ENCODE data around the gene CARD10. TPM values are rescaled to one million over a fixed set of nuclear protein-coding genes. Genes with fewer than 3 reads are reported as not detected.
A peak's percentile ranks its signal among the peaks of the same experiment; 100 is the strongest.

CARD10 gene
- total RNA-seq, 1 experiment from 2014 or later, result 63.9 TPM

DNA sequence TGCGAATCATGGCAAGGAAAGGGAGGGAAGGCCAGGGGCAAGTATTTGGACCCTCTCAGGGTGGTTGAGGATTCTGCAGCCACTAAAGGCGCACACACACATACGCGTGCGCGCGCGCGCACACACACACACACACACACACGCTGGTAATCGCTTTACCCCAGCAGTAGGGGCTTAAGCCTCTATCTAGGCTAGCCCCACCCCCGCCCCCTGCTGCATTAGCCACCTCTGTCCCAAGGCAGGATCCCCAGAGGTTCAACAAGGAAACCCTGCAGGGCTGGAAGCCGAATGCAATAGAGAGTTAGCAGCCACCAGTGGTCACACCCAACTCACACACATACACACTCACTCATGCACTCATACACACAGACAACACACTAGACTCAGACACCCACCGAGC is 63.3 kb downstream of the CARD10 start:
- Histone ChIP-seq H3K27ac (peak overlapping the region; percentile 83), H3K79me2 (ENCODE audit: low read depth) (no peaks in the 10 kb centered on the region), H4K20me1 (ENCODE audit: insufficient read depth) (no peaks in the 10 kb centered on the region), H3K9me3 (ENCODE audit: insufficient read depth, low read depth) (no peaks in the 10 kb centered on the region), H3K4me1 (replicated peaks; ENCODE audit: insufficient read depth) (peaks cover 27% of the 10 kb centered on the region), H3F3A (ENCODE audit: insufficient read depth, low read depth) (peaks cover 20% of the 10 kb centered on the region), H3K4me3 (no peak overlapping the region), H2AFZ (no peak overlapping the region), H3K9me2 (ENCODE audit: insufficient read depth) (no peaks in the 10 kb centered on the region), H3K27me3 (ENCODE audit: insufficient read depth, low read depth) (no peaks in the 10 kb centered on the region), H3K36me3 (ENCODE audit: low read depth) (no peaks in the 10 kb centered on the region), H3K4me2 (peak overlapping the region; percentile 68)
- ChIA-PET CTCF (interaction anchor here (0.6 to 3.5 kb wide), 4 partner anchors 138 to 721 kb away, joined by 3 to 33 read pairs (median 4); no protein-coding TSS in a partner anchor), POLR2A (ENCODE audit: unreplicated experiment) (interaction anchor here (0.6 to 0.9 kb wide), 4 partner anchors 90 to 1844 kb away, joined by 3 to 8 read pairs (median 4); no protein-coding TSS in a partner anchor)
- DNase-seq, result no peak
- intact Hi-C loops (cut with micrococcal nuclease; ENCODE audit: unreplicated experiment), result loop anchor here (1.0 to 10.0 kb wide), 7 partner anchors 24 to 674 kb away; no protein-coding TSS in a partner anchor
- BruUV-seq (replicated peaks), result no TSS peak
- no peak for TF ChIP-seq EZH2 (IDR thresholded peaks at IDR 0.05; ENCODE audit: low read depth)
- TF ChIP-seq, protein P1, sequence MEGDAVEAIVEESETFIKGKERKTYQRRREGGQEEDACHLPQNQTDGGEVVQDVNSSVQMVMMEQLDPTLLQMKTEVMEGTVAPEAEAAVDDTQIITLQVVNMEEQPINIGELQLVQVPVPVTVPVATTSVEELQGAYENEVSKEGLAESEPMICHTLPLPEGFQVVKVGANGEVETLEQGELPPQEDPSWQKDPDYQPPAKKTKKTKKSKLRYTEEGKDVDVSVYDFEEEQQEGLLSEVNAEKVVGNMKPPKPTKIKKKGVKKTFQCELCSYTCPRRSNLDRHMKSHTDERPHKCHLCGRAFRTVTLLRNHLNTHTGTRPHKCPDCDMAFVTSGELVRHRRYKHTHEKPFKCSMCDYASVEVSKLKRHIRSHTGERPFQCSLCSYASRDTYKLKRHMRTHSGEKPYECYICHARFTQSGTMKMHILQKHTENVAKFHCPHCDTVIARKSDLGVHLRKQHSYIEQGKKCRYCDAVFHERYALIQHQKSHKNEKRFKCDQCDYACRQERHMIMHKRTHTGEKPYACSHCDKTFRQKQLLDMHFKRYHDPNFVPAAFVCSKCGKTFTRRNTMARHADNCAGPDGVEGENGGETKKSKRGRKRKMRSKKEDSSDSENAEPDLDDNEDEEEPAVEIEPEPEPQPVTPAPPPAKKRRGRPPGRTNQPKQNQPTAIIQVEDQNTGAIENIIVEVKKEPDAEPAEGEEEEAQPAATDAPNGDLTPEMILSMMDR (conservative IDR thresholded peaks at IDR 0.05), result no peak

DNA sequence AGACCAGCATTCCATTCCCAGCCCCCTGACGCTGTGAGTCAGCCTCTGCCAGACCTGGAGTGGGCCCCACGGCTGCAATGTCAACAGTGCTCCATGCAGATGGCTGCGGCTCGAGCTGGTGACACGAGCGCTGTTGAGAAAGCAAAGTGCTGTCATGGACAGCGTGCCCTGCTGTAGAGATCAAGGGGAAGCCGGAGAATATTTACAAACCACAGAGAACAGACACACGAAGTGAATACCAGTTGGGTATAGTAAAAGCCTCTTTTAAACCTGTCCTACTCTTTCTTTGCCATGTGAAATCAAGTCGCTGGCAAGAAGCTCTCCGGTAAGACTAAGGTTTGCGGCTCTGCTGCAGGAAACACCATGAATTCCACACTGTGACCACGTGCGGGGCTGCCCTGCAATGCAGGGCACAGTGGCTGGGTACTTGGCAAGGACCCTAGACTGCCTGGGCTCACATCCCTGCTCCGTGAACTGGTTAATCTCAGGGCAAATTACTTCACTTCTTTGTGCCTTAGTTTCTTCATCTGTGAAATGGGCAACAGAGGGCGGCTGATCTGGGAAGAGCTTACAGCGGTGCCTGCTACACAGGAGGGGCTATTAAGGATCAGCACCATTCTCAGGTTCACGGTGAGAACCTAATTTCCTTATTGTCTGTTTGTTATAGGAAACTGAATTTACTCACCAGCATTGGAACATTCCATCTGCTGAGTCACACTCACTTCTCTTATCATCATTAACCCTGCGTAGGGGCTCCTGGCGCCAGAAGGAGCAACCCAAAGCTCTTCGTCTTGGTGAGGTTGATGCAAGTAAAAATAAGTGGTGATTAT is 64.1 kb downstream of the CARD10 start:
- Histone ChIP-seq H3K4me3 (peak overlapping the region; percentile 15; the same call in 1 of the 2 replicates), H3K4me2 (peak overlapping the region; percentile 68), H3K27ac (peak overlapping the region; percentile 83), H3K27me3 (ENCODE audit: insufficient read depth, low read depth) (no peaks in the 10 kb centered on the region), H2AFZ (peak overlapping the region; percentile 3; the same call in 1 of the 2 replicates), H3F3A (ENCODE audit: insufficient read depth, low read depth) (peaks cover 20% of the 10 kb centered on the region), H3K4me1 (replicated peaks; ENCODE audit: insufficient read depth) (peaks cover 27% of the 10 kb centered on the region), H4K20me1 (ENCODE audit: insufficient read depth) (no peaks in the 10 kb centered on the region), H3K9me3 (ENCODE audit: insufficient read depth, low read depth) (no peaks in the 10 kb centered on the region), H3K79me2 (ENCODE audit: low read depth) (no peaks in the 10 kb centered on the region), H3K9me2 (ENCODE audit: insufficient read depth) (no peaks in the 10 kb centered on the region), H3K36me3 (ENCODE audit: low read depth) (no peaks in the 10 kb centered on the region)
- DNase-seq, result peak; percentile 65 to 99
- POLR2A ChIA-PET (ENCODE audit: unreplicated experiment), result interaction anchor here (0.6 to 0.9 kb wide), 5 partner anchors 89 to 1845 kb away, joined by 3 to 8 read pairs (median 4); no protein-coding TSS in a partner anchor
- no TSS peak for BruUV-seq (replicated peaks)
- CTCF ChIA-PET, result interaction anchor here (0.6 to 3.5 kb wide), 3 partner anchors 137 to 721 kb away, joined by 3 to 33 read pairs (median 4); no protein-coding TSS in a partner anchor
- intact Hi-C loops (cut with micrococcal nuclease; ENCODE audit: unreplicated experiment), result loop anchor here (1.0 to 10.0 kb wide), 6 partner anchors 23 to 673 kb away; no protein-coding TSS in a partner anchor
- TF ChIP-seq EZH2 (IDR thresholded peaks at IDR 0.05; ENCODE audit: low read depth), result no peak
- TF ChIP-seq, protein P1 (conservative IDR thresholded peaks at IDR 0.05), result no peak

DNA sequence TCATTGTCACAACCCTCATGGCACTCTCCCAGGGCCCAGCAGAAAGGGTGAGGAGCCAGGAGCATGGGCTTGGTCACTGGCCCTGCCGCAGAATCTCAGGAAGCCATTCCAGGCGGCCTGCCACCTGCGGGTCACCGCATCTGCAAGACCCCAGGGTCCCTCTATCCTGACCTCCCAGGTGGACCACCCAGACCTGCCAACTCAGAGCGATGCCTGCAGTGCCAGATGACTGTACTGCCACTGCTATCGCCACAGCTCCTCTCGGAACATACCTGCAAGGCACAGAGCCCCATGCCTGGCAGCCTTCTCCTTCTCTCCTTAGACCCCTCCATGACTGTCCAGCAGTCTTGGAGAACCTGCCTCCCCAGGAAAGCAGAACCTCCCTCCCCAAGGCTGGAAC is 65.5 kb downstream of the CARD10 start:
- H3K27me3 ChIP-seq (ENCODE audit: insufficient read depth, low read depth), result no peaks in the 10 kb centered on the region
- DNase-seq, result no peak
- no peak overlapping the region for H3K4me2 ChIP-seq
- no peak overlapping the region for H3K4me3 ChIP-seq
- H3K79me2 ChIP-seq (ENCODE audit: low read depth), result no peaks in the 10 kb centered on the region
- ChIA-PET POLR2A (ENCODE audit: unreplicated experiment) (no interaction called here), CTCF (interaction anchor here (0.6 kb wide), 1 partner anchor 32 kb away, joined by 3 read pairs; no protein-coding TSS in a partner anchor)
- H3K4me1 ChIP-seq (replicated peaks; ENCODE audit: insufficient read depth), result peaks cover 27% of the 10 kb centered on the region
- no peak overlapping the region for H2AFZ ChIP-seq
- H3F3A ChIP-seq (ENCODE audit: insufficient read depth, low read depth), result peaks cover 17% of the 10 kb centered on the region
- H3K27ac ChIP-seq, result no peak overlapping the region
- intact Hi-C loops (cut with micrococcal nuclease; ENCODE audit: unreplicated experiment), result loop anchor here (10.0 kb wide), 1 partner anchor 259 kb away; no protein-coding TSS in a partner anchor
- H3K9me3 ChIP-seq (ENCODE audit: insufficient read depth, low read depth), result no peaks in the 10 kb centered on the region
- H3K9me2 ChIP-seq (ENCODE audit: insufficient read depth), result no peaks in the 10 kb centered on the region
- H4K20me1 ChIP-seq (ENCODE audit: insufficient read depth), result no peaks in the 10 kb centered on the region
- no peak for TF ChIP-seq EZH2 (IDR thresholded peaks at IDR 0.05; ENCODE audit: low read depth)
- TF ChIP-seq, protein P1 (conservative IDR thresholded peaks at IDR 0.05), result no peak
- no TSS peak for BruUV-seq (replicated peaks)
- no peaks in the 10 kb centered on the region for H3K36me3 ChIP-seq (ENCODE audit: low read depth)
